GM19455 (cell line): ENCODE results near the gene TCAF1.

Experiments
- ATAC-seq: cut with Tn5 transposase; IDR thresholded peaks from one replicate; pipeline ENCODE4 v1.9.1; 2021; ENCODE audit not compliant: unreplicated experiment

TCAF1 gene

GRCh38 chr7:143901668-143902331 lies at the start of gene TCAF1:
TSS of gene TCAF1 (minus strand) at chr7:143902176. CDS start at chr7:143876608, 25,568 bp downstream.
- ATAC-seq: peak; percentile 95

- ATAC-seq: no peak
Measured at GRCh38 chr7:143948733-143949132, 46.8 kb upstream of the TCAF1 start.

GRCh38 chr7:143947111-143947510 lies 45.1 kb upstream of the TCAF1 start:
- no peak for ATAC-seq

- no peak for ATAC-seq
Measured at GRCh38 chr7:143945423-143945822, 43.4 kb upstream of the TCAF1 start.

GRCh38 chr7:143938379-143939243 lies 36.6 kb upstream of the TCAF1 start:
- no peak for ATAC-seq

GRCh38 chr7:143936087-143937009 lies 34.4 kb upstream of the TCAF1 start:
- ATAC-seq: no peak

- ATAC-seq: no peak
Measured at GRCh38 chr7:143934526-143935325, 32.8 kb upstream of the TCAF1 start, which contains the start of gene OR2F2. TSS of gene OR2F2 (plus strand) at chr7:143935233. CDS start at chr7:143935233, 0 bp downstream.

GRCh38 chr7:143931739-143932138 lies 29.8 kb upstream of the TCAF1 start:
- ATAC-seq: no peak

GRCh38 chr7:143929224-143929920 lies 27.4 kb upstream of the TCAF1 start:
- no peak for ATAC-seq

GRCh38 chr7:143924851-143925250 lies 22.9 kb upstream of the TCAF1 start:
- ATAC-seq: no peak

GRCh38 chr7:143914938-143915652 lies 13.1 kb upstream of the TCAF1 start:
- ATAC-seq: no peak

- no peak for ATAC-seq
Measured at GRCh38 chr7:143913945-143914615, 12.1 kb upstream of the TCAF1 start.

GRCh38 chr7:143910473-143911248 lies 8.7 kb upstream of the TCAF1 start:
- ATAC-seq: no peak

- no peak for ATAC-seq
Measured at GRCh38 chr7:143909863-143910262, 7.9 kb upstream of the TCAF1 start.

- no peak for ATAC-seq
Measured at GRCh38 chr7:143908120-143908519, 6.1 kb upstream of the TCAF1 start.

GRCh38 chr7:143906895-143907294 lies 4.9 kb upstream of the TCAF1 start:
- ATAC-seq: no peak

GRCh38 chr7:143906151-143906550 lies 4.2 kb upstream of the TCAF1 start:
- no peak for ATAC-seq

- no peak for ATAC-seq
Measured at GRCh38 chr7:143905509-143905908, 3.5 kb upstream of the TCAF1 start.
